ENCODE results near the gene RAB40C.

DNA sequence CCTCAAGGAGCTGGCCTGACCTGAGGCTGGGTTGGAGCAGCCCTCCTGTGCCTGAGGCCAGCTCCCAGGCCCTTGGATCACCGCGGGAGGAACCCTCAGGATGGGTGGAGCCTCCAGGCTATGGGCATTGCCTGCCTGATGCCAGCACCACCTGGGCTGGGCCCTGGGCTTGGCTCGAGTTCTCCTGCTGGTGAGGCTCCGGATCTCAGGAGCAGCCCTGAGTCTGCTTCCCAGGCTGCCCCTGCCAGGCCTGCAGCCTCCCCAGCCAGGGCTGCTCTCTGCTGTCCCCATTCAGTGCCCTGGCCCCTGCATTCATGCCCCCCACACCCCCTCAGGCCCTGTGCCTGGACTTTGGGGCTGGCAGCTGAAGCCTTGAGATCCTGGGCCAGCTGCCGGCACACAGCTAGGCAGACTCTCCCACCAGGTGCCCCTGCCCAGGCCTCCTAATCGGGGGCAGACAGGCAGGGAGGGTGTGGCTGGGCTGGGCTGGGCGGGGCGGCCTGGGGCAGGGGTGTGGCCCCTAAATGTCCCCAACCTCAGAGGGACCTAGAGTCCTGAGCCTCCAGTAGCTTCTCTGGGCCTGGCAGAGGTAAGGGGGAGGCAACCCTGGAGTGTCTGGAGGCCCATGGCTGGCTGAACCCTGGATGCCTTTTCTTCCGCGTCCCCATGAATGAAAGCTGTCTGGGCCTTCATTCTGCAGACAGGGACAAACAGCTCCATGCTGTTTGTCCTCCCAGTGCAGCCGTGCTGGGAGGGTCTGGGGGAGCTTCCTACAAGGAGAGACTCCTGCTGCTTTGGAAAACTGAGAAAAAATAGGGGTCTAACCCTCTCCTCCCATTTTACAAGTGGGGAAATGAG is 21.2 kb upstream of the RAB40C start:
- no peak for TF ChIP-seq EZH2 (IDR thresholded peaks at IDR 0.05; ENCODE audit: insufficient read depth, poor library complexity, severe bottlenecking)
- no peak for TF ChIP-seq EZH2phosphoT487 (IDR thresholded peaks at IDR 0.05; ENCODE audit: insufficient read depth, low read depth)
